NCI-H2107 treated with DMSO at 0.1 percent for 48 hours (cell line): ENCODE data around the gene DCAF4.
"Not testable (repeated sequence)": the region's sequence is repeated elsewhere in the genome, so short reads cannot be mapped to it uniquely, and the experiment has no call there.

Experiments
- DNase-seq: peaks from one replicate; lab custom pipeline; 2025; ENCODE audit not compliant: unreplicated experiment; lab: John Stamatoyannopoulos, UW

The DCAF4 gene

DNA sequence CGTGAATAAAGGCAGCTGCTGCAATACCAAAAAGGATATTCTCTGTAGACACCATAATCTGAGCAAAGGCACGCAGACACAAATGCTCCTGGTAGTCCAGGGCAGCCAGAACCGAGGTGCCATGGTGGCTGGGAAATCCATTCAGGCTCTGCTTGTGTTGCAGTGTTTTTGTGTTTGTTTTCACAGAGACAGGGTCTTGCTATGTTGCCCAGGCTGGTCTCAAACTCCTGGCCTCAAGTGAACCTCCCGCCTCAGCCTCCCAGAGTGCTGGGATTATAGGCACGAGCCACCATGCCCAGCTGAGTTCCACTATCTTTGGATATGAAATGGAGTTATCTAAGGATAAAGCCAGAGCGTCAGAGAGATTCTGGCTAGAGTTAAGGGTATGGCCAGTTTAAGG is 39.8 kb downstream of the DCAF4 start:
- no peak for DNase-seq

DNA sequence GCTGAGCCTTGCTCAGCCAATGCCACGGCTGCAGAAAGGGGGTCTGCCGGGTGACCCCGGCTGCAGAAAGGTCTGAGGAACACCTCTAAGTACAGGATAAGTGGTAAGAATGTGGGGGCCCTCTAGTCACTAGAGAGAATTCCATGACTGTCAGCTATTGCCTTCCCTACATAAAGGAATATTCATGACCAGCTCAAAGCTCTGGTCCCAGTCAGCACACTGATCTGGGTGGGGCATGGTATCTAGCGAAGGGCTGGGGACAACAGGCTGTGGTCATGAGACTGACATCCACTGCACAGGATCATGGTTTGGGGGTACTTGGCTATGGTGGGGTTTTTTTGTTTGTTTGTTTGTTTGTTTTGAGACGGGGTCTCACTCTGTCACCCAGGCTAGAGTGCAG is 42.1 kb downstream of the DCAF4 start:
- DNase-seq: no peak

DNA sequence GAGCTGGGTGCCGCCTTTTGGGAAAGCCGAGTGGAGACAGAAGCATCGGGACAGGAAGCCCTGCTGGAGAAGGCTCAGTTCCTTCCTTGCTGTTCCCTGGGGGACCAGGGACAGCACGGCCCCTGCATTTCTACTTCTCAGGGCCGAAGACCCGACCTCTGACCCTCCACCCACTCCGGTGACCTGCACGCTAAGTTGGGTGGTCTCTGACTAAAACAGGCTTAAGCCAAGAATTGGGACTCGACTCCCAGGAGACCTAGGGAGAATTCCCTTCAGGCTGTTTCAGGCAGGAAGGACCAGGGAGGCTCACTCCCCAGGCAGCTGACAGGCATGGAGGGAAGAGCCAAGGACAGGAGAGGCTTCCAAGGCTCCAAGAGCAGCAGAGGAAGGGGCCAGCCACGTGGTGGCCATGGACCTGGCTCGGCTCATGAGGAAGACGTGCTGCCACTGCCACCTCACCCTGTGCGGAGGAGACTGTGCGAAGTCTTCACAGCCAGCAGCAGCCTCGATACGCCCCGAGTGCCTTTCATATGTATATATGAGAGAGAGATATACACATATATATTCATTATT is 43.9 kb downstream of the DCAF4 start:
- no peak for DNase-seq

DNA sequence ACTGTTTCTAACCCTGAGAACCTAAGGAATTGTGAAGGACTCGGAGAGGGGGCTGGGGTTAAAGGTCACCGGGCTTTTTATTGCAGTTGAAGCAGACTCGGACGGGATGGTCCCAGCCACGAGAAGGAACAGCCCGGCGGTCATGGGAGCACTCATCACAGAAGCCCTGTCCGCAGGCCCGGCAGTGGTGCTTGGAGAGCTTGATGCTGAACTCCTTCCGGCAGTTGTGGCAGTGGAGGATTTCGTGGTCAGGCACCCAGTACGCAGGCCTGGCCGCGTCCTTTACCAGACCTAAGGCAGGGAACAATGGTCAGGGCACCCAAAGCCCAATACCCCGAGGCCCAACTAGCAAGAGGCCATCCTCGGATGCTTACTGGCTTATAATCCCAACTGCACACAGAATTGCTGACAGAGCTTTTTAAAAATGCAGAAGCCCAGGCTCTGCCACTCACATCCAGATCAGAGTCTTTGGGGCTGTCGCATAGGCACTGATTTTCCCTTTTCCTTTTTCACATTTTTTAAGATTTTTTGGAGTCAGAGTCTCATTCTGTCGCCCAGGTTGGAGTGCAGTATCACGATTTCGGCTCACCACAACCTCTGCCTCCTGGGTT is 44.7 kb downstream of the DCAF4 start:
- no peak for DNase-seq

DNA sequence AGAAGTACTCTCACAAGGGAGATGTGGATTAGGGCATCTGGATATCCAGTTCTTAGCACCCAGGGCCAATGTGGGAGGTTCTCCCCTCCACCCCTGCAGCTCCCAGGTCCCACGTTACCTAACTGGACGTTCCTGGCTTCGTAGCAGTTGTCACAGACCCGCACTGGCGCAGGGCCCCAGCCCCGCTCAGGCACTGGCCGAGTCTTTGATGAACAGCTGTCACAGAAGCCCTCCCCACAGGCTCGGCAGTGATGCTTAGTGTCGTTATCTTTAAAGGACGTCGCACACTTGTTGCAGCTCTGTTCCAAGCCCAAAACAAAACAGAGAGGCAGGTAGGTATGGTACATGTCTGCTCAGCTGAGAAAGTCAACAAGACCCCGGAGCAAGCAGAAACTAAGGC is 48.4 kb downstream of the DCAF4 start:
- DNase-seq: no peak

DNA sequence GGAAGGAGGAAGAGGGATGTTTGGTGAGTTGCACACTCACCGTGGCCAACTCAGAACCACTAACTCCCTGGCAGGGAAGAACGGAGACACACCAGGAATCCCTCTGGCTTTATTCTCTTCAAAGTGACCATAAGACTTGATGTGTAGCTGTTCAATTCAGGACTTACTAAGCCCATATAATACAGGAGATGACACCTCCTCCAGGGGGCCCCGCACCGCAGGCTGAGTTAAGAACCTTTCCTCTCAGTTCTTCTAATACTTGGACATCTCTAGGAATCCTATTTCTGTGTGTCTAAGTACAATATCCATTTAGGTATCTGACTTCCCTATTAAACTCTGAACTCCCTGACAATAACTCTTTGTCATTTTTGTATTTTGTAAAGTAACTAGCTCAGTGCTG is 49.5 kb downstream of the DCAF4 start:
- no peak for DNase-seq

DNA sequence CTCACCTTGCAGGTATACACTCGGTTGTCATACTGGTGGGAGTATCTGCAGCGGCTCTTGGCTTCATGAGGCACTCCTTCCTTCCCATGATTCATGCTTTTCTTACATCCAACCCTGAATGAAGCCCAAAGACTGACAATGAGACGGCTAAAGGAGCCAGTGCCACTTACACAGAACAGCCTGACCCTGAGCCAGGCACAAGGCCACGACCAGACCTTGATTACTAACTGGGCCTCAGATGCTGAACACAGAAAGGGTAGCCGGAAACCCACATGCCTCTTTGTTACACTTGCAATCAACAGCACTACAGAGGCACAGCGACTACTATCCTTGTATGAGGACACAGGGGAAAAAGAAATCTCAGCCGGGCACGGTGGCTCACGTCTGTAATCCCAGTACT is 52.6 kb downstream of the DCAF4 start:
- no peak for DNase-seq

DNA sequence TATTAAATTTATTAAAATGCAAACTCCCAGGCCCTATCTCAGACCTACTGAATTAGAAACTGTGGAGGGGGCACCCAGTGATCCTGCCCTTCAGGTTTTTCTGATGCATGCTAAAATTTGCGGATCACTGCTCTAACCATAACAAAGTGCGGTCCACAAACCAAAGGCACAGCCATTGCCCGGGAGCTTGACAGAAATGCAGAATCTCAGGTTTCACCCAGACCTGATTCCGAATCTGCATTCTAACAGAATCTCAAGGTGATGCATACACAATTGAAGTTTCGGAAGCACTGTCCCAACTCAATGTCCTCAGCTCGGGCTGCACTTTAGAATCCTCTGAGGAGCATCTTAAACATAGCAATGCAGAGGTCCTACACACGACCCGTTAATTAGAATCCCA is 54.6 kb downstream of the DCAF4 start:
- DNase-seq: no peak

DNA sequence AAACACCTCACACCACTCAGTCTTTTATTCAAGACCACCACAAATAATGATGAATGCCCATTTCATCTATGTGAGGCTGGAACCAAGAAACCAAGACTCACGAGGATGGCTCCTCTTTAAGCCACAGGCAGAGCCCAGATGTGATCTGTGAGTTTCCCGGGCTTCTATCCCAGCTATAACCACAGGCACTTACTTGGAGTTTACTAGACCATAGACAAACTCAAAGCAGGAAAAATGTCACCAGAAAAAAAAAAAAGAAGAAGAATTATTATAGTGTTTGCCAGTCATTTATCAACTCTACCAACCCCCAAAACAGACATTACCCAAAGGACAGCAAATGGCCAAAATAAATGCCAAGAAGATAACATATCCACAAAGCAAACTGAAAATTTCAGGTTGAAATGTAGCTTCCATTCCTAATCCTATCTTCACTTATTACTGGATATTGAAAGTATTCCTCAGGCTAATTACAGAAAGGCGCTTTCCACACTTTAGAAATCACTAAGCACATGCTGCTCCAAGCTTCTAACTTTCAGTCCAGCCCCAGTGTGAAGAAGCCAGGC is 56.0 kb downstream of the DCAF4 start:
- DNase-seq: no peak

DNA sequence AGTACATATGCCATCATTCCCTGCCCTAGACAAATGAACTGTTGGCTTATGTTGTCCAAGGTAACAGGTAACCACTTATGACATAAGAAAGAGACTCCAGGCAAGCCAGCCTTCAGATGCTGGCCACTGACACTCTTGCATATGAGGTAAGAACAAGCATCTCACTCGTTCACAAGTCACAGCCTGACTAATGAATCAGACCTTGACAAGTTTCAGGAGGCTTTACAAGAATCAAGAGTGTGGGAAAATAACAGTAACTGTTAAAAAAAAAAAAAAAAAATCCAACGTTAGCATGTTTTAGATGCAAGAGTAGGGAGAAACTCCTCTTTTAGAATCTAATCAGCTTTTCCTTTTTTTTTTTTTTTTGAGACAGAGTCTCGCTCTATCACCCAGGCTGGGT is 60.0 kb downstream of the DCAF4 start:
- DNase-seq: no peak

DNA sequence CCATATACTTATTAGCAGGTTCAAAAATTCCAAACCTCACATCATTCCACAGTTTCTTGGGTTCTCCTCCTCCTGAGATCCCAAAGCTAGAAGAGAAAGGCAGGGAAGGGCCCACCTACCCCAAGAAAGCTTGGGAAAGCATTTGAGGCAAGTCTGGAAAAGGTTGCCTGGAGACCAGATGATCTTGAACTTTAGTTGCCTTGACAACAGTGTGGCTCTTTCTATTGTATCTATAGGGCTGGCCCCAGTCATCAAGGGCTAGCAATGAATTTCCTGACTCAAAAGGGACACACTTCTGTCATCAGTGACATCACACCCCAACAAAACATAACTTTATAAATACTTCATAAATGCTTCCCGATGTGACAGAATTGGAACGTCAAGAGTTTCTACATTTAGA is 60.6 kb downstream of the DCAF4 start:
- no peak for DNase-seq

DNA sequence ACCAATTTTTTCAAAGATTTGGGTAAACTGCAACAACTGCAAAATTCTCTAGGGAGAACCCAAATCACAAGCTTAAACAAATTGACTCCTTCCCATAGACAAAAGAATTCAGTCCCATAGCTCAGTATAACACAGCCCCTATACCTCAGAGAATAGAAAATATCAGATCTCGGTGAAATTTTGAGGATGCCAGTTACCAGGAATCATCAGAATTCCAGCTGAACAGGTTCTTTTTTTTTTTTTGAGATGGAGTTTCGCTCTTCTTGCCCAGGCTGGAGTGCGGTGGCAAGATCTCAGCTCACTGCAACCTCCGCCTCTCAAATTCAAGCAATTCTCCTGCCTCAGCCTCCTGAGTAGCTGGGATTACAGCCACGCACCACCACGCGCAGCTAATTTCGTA is 63.9 kb downstream of the DCAF4 start:
- DNase-seq: no peak

DNA sequence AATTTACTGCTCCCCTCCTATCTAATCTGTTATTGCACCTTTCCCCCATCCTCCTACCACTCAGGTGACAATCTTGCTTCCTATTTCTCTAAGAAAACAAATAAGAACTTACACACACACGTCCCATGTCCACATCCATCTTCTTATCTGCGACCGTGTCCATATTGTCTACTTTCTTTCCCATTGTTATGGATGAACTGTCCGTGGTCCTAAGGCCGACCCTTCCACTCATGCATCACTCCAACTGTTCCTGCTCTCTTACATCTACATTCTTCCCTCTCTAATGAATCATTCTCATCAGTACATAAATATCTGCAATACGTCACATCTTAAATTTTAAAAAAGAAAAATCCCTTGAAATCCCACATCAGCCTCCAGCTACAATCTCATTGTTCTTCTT is 70.7 kb downstream of the DCAF4 start:
- no peak for DNase-seq

DNA sequence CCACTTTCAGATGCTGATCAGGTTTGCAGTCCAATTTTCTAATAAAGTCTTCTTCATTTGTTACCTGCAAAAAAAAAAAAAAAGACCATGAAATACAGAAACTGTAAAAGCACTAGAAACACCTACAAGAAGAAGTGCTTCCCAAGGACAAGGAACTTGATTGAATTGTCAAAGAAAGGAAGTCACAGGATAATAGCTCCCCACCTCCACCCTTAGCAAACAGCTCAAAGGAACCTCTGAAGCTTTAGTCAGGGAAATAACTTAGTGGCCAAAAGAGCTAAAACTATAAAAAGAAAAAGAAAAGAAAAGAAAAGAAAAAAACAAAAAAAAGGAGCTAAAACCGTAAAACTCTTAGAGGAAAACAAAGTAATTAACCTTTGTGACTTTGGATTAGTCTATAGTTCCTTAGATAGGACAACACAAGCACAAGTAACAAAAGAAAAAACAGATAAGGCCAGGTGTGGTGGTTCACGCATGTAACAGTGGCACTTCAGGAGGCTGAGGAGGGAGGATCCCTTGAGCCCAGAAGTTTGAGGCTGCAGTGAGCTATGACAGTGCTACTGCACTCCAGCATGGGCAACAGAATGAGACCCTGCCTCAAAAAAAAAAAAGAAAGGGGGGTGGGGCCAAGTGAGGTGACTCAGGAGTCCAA is 72.1 kb downstream of the DCAF4 start:
- DNase-seq: no peak

DNA sequence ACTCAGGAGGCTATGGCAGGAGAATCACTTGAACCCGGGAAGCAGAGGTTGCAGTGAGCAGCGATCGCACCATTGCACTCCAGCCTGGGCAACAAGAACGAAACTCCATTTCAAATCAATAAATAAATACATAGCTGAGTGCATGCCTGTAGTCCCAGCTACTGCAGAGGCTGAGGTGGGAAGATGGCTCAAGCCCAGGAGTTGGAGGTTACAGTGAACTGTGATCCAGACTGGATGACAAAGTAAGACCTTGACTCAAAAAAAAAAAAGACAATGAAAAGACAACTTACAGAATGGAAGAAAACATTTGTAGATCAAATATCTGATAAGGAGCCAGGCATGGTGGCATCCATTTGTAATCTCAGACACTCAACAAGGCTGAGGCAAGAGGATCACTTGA is 73.1 kb downstream of the DCAF4 start:
- DNase-seq: no peak

DNA sequence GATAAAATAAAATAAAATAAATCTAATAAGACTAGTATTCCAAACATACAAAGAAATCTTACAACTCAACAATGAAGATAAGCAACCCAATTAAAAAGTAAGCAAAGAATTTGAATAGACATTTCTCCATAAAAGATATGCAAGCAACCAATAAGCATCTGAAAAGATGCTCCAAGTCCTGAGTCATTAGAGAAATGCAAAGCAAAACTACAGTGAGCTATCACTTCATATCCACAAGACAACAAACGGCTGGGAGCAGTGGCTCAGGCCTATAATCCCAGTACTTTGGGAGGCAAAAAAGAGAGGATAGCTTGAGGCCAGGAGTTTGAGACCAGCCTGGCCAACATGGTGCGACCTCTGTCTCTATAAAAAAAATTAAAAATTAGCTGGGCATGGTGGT is 73.8 kb downstream of the DCAF4 start:
- no peak for DNase-seq

DNA sequence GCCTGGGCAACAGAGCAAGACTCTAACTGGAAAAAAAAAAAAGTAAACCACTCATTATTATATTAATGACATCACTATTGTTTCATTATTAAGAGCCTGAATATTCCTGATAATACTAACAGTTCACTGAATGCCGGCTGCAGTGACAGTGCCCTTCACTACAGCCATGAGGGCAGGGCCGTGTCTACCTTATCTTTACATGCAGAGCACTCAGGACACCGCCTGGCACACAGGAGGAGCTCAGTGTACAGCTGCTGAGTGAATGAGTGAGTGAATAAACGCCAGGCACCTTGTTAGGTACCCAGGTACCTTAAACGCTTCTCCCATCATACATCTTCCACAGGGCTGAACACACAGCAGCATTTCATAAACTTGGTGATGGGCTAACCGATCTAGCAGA is 77.4 kb downstream of the DCAF4 start:
- no peak for DNase-seq

DNA sequence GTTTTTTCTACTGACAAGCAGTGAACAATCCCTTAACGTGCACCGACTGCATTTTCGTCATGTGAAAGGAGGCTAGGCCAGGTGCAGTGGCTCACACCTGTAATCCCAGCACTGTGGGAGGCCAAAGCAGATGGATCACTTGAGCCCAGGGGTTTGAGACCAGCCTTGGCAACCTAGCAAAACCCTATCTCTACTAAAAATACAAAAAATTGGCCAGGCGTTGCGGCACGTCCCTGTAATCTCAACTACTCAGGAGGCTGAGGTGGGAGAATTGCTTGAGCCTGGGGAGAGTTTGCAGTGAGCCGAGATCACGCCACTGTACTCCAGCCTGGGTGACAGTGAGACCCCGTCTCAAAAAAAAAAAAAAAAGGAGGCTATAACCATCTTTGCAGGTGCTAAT is 78.4 kb downstream of the DCAF4 start:
- not testable (repeated sequence) for DNase-seq

DNA sequence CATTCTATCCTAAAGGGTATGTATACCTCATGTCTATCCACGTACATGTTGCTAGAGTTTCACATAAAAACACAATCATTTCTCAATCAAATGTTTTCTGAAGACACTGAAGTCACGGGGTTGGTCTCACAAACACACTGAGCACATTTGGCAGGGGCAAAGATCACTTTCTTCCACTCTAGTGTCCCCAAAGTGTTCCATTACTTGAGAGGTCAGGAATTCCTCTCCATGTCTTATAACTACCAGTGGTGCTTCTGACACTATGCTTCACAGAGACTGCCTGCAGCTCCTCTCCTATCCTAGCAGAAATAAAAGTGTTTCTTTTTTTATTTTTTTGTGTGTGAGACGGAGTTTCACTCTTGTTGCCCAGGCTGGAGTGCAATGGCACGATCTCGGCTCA is 81.6 kb downstream of the DCAF4 start:
- DNase-seq: no peak

DNA sequence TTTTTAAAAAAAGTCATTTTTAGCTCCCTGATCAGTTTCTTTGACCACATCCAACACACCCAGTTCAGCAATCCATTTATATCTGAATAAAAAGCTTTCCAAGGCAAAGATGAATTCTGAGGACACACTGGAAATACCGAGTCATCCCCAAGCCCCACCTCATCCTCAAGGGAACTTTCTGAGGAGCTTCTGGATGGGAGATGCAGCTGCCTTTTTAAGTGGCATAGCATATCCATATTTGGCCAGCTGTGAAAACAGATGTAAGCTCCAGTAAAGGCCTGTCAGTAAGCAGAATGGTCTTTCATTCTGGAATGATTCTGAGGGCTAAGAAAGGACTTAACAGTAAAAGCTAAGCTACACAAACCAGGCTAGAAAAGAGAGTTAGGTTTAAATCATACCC is 82.2 kb downstream of the DCAF4 start:
- no peak for DNase-seq
